CD4-positive, alpha-beta memory T cell (primary cell): Measurements from ENCODE around the gene AKAP17A. TPM values are rescaled to one million over a fixed set of nuclear protein-coding genes. Genes with fewer than 3 reads are reported as not detected.
A peak's percentile ranks its signal among the peaks of the same experiment; 100 is the strongest.

Experiments
- CTCF ChIA-PET: fragments of 350-600 bp; sonication (Branson Sonifier 250); formaldehyde crosslinking; loops from one replicate; lab custom pipeline; 2021; ENCODE audit warnings: inconsistent platforms; ENCODE audit not compliant: partially characterized antibody; lab: Charles Lee
- POLR2A ChIA-PET: fragments of 350-600 bp; sonication (Branson Sonifier 250); formaldehyde crosslinking; loops from one replicate; lab custom pipeline; 2021; ENCODE audit not compliant: partially characterized antibody; lab: Charles Lee
- DNase-seq, 5 donors: peaks; one replicate each; pipeline versions ENCODE4 v3.0.0 to v3.0.0-alpha.2; 2020 to 2022; ENCODE audit warnings: mixed read lengths in 1 of 5
- H3K27ac ChIP-seq: one replicate; pipeline ENCODE4 v1.7.0; 2013; ENCODE audit warnings: low read depth, low read length
- H3K27me3 ChIP-seq: 2 replicates; pipeline ENCODE4 v1.7.0; 2013; ENCODE audit warnings: mild to moderate bottlenecking, low read length, moderate library complexity; ENCODE audit not compliant: insufficient read depth
- H3K36me3 ChIP-seq: 2 replicates; pipeline ENCODE4 v1.7.0; 2013; ENCODE audit warnings: mild to moderate bottlenecking, low read length, moderate library complexity; ENCODE audit not compliant: insufficient read depth
- H3K4me1 ChIP-seq: 2 replicates; pipeline ENCODE4 v1.7.0; 2013; ENCODE audit warnings: mild to moderate bottlenecking, low read length, moderate library complexity; ENCODE audit not compliant: insufficient read depth
- H3K4me3 ChIP-seq, 2 donors: one replicate each; pipeline ENCODE4 v1.7.0; 2013; ENCODE audit warnings: low read length in 2 of 2, mild to moderate bottlenecking in 1 of 2
- H3K9me3 ChIP-seq, 2 donors: one replicate each; pipeline ENCODE4 v1.7.0; 2013; ENCODE audit warnings: low read length in 2 of 2, control low read depth in 1 of 2; ENCODE audit not compliant: control insufficient read depth in 1 of 2
- H3K27ac Mint-ChIP-seq, 7 donors: one replicate each; pipeline ENCODE4 v1.8.0; 2020 to 2021; ENCODE audit warnings: mixed read lengths in 7 of 7, mild to moderate bottlenecking in 6 of 7, inconsistent platforms in 3 of 7, moderate library complexity in 3 of 7
- H3K27me3 Mint-ChIP-seq, 2 donors: one replicate each; pipeline ENCODE4 v1.8.0; 2020 to 2021; ENCODE audit warnings: mixed read lengths in 2 of 2
- H3K36me3 Mint-ChIP-seq, 2 donors: one replicate each; pipeline ENCODE4 v1.8.0; 2020 to 2021; ENCODE audit warnings: mixed read lengths in 2 of 2, inconsistent platforms in 1 of 2, mild to moderate bottlenecking in 1 of 2
- H3K4me1 Mint-ChIP-seq, 4 donors: one replicate each; pipeline ENCODE4 v1.8.0; 2020 to 2021; ENCODE audit warnings: mixed read lengths in 4 of 4, mild to moderate bottlenecking in 1 of 4
- H3K4me3 Mint-ChIP-seq, 8 donors: one replicate each; pipeline ENCODE4 v1.8.0; 2020 to 2021; ENCODE audit warnings: mixed read lengths in 8 of 8, mild to moderate bottlenecking in 7 of 8, moderate library complexity in 6 of 8, inconsistent platforms in 3 of 8
- H3K9me3 Mint-ChIP-seq, 8 donors: one replicate each; pipeline ENCODE4 v1.8.0; 2020 to 2021; ENCODE audit warnings: mixed read lengths in 8 of 8, mild to moderate bottlenecking in 5 of 8, inconsistent platforms in 3 of 8, moderate library complexity in 1 of 8
- intact Hi-C: fragments of 100-400 bp; cut with micrococcal nuclease; formaldehyde crosslinking; loops from one replicate; pipeline ENCODE4 v1.15.1; 2023
- polyA plus RNA-seq, 2 donors: library from polyadenylated mRNA; unstranded; fragments of 300-500 nt; fragmentation: Illumina TruSeq; gene quantifications; one replicate each; pipeline ENCODE4 v1.2.3, GENCODE V29; 2021
- total RNA-seq, 2 experiments: library from RNA; stranded (reverse); gene quantifications; one replicate each; pipeline ENCODE4 v1.2.3, GENCODE V29; 2021

AKAP17A gene
- total and polyA plus RNA-seq, 4 experiments from 2014 or later: 12.7 to 150 (median 95.2) TPM

GRCh38 chrX:1587161-1587560 is 4.2 kb upstream of the AKAP17A start:
- Histone ChIP-seq H3K9me3 (no peaks in the 10 kb centered on the region), H3K27ac (no peak overlapping the region), H3K4me3 (no peak overlapping the region), H3K27me3 (no peaks in the 10 kb centered on the region), H3K36me3 (no peaks in the 10 kb centered on the region), H3K4me1 (peaks cover 17% of the 10 kb centered on the region)
- no peak for DNase-seq
- intact Hi-C loops: no loop called here
- Mint-ChIP-seq H3K9me3 (no peaks in the 10 kb centered on the region), H3K36me3 (peaks cover 0 to 6% of the 10 kb centered on the region in 2 donors), H3K27ac (peak overlapping the region in 4 of 7 donors; percentile 14 to 65 (median 50)), H3K27me3 (no peaks in the 10 kb centered on the region), H3K4me1 (peaks cover 10 to 32% (median 15%) of the 10 kb centered on the region in 4 donors), H3K4me3 (no peak overlapping the region)
- ChIA-PET POLR2A (no interaction called here), CTCF (no interaction called here)

GRCh38 chrX:1589356-1590130 is 1.9 kb upstream of the AKAP17A start:
- Mint-ChIP-seq H3K36me3 (peaks cover 10 to 22% of the 10 kb centered on the region in 2 donors), H3K27me3 (no peaks in the 10 kb centered on the region), H3K4me1 (peaks cover 8 to 28% (median 18%) of the 10 kb centered on the region in 4 donors), H3K4me3 (peak overlapping the region in 1 of 8 donors; percentile 49), H3K27ac (peak overlapping the region; percentile 57 to 87 (median 77)), H3K9me3 (no peaks in the 10 kb centered on the region)
- Histone ChIP-seq H3K4me3 (no peak overlapping the region), H3K4me1 (peaks cover 28% of the 10 kb centered on the region), H3K36me3 (peaks cover 12% of the 10 kb centered on the region), H3K9me3 (no peaks in the 10 kb centered on the region), H3K27ac (no peak overlapping the region), H3K27me3 (no peaks in the 10 kb centered on the region)
- POLR2A ChIA-PET: no interaction called here
- CTCF ChIA-PET: no interaction called here
- no peak for DNase-seq
- intact Hi-C loops: loop anchor here (2.0 to 5.0 kb wide), 3 partner anchors 53 to 1019 kb away; partner anchors contain the start of gene P2RY8

GRCh38 chrX:1591863-1592469 is 562 bp downstream of the AKAP17A start:
- H3K4me1 Mint-ChIP-seq: peaks cover 8 to 34% (median 21%) of the 10 kb centered on the region in 4 donors
- intact Hi-C loops: loop anchor here (1.0 to 5.0 kb wide), 5 partner anchors 55 to 1017 kb away; partner anchors contain the start of genes P2RY8 and SLC25A6

GRCh38 chrX:1592470-1593142 is 1.2 kb downstream of the AKAP17A start:
- H3K4me3 ChIP-seq: peak overlapping the region; percentile 21 to 77
- H3K36me3 ChIP-seq: peaks cover 43% of the 10 kb centered on the region
- no peak for DNase-seq
- peak overlapping the region; percentile 73 for H3K27ac ChIP-seq
- Mint-ChIP-seq H3K4me1 (peaks cover 8 to 36% (median 20%) of the 10 kb centered on the region in 4 donors), H3K27ac (peak overlapping the region; percentile 84 to 96 (median 93)), H3K27me3 (no peaks in the 10 kb centered on the region), H3K9me3 (no peaks in the 10 kb centered on the region), H3K4me3 (peak overlapping the region; percentile 89 to 93 (median 92)), H3K36me3 (peaks cover 28 to 47% of the 10 kb centered on the region in 2 donors)
- ChIA-PET CTCF (no interaction called here), POLR2A (no interaction called here)
- peaks cover 34% of the 10 kb centered on the region for H3K4me1 ChIP-seq
- no peaks in the 10 kb centered on the region for H3K27me3 ChIP-seq
- H3K9me3 ChIP-seq: no peaks in the 10 kb centered on the region
- intact Hi-C loops: loop anchor here (5.0 kb wide), 1 partner anchor 70 kb away; no protein-coding TSS in a partner anchor

More at GRCh38 chrX:1591863-1592469, 562 bp downstream of the AKAP17A start:
- peaks cover 38% of the 10 kb centered on the region for H3K4me1 ChIP-seq
- Mint-ChIP-seq H3K27me3 (no peaks in the 10 kb centered on the region), H3K27ac (peak overlapping the region; percentile 92 to 95 (median 94)), H3K9me3 (no peaks in the 10 kb centered on the region), H3K36me3 (peaks cover 26 to 41% of the 10 kb centered on the region in 2 donors), H3K4me3 (peak overlapping the region; percentile 89 to 93 (median 92))
- peak overlapping the region; percentile 73 for H3K27ac ChIP-seq
- peak overlapping the region; percentile 21 to 77 for H3K4me3 ChIP-seq
- CTCF ChIA-PET: no interaction called here
- no peak for DNase-seq
- H3K36me3 ChIP-seq: peaks cover 36% of the 10 kb centered on the region
- no peaks in the 10 kb centered on the region for H3K27me3 ChIP-seq
- POLR2A ChIA-PET: no interaction called here
- no peaks in the 10 kb centered on the region for H3K9me3 ChIP-seq

- ChIA-PET CTCF (no interaction called here), POLR2A (no interaction called here)
- peak overlapping the region in 1 of 2 donors; percentile 77 for H3K4me3 ChIP-seq
- H3K4me1 ChIP-seq: peaks cover 34% of the 10 kb centered on the region
- peak overlapping the region; percentile 73 for H3K27ac ChIP-seq
- H3K27me3 Mint-ChIP-seq: no peaks in the 10 kb centered on the region
- peaks cover 47% of the 10 kb centered on the region for H3K36me3 ChIP-seq
- no peaks in the 10 kb centered on the region for H3K27me3 ChIP-seq
- peak overlapping the region in 6 of 7 donors; percentile 90 to 96 (median 92) for H3K27ac Mint-ChIP-seq
- peaks cover 8 to 36% (median 20%) of the 10 kb centered on the region in 4 donors for H3K4me1 Mint-ChIP-seq
- no peaks in the 10 kb centered on the region for H3K9me3 Mint-ChIP-seq
- peak overlapping the region; percentile 89 to 93 (median 92) for H3K4me3 Mint-ChIP-seq
- no peaks in the 10 kb centered on the region for H3K9me3 ChIP-seq
- peaks cover 28 to 52% of the 10 kb centered on the region in 2 donors for H3K36me3 Mint-ChIP-seq
- DNase-seq: no peak
- intact Hi-C loops: loop anchor here (5.0 kb wide), 1 partner anchor 69 kb away; no protein-coding TSS in a partner anchor
Observed at GRCh38 chrX:1593286-1594271, 2.2 kb downstream of the AKAP17A start.

- H3K9me3 ChIP-seq: no peaks in the 10 kb centered on the region
- no peaks in the 10 kb centered on the region for H3K27me3 Mint-ChIP-seq
- H3K36me3 ChIP-seq: peaks cover 67% of the 10 kb centered on the region
- DNase-seq: no peak
- H3K4me3 Mint-ChIP-seq: peak overlapping the region in 4 of 8 donors; percentile 30 to 67 (median 46)
- peaks cover 7 to 36% (median 16%) of the 10 kb centered on the region in 4 donors for H3K4me1 Mint-ChIP-seq
- H3K4me1 ChIP-seq: peaks cover 34% of the 10 kb centered on the region
- peak overlapping the region in 2 of 7 donors; percentile 18 to 65 for H3K27ac Mint-ChIP-seq
- H3K36me3 Mint-ChIP-seq: peaks cover 35 to 62% of the 10 kb centered on the region in 2 donors
- intact Hi-C loops: no loop called here
- no peaks in the 10 kb centered on the region for H3K27me3 ChIP-seq
- ChIA-PET POLR2A (no interaction called here), CTCF (no interaction called here)
- H3K4me3 ChIP-seq: no peak overlapping the region
- no peak overlapping the region for H3K27ac ChIP-seq
- no peaks in the 10 kb centered on the region for H3K9me3 Mint-ChIP-seq
Observed at GRCh38 chrX:1595711-1596060, 4.3 kb downstream of the AKAP17A start.
